Fibroblast of the conjunctiva (primary cell): ENCODE data around the gene RTN4.

Experiments
- DNase-seq: peaks from one replicate; pipeline ENCODE4 v3.0.0-alpha.2; 2010; ENCODE audit warnings: low read depth

RTN4 gene

DNA sequence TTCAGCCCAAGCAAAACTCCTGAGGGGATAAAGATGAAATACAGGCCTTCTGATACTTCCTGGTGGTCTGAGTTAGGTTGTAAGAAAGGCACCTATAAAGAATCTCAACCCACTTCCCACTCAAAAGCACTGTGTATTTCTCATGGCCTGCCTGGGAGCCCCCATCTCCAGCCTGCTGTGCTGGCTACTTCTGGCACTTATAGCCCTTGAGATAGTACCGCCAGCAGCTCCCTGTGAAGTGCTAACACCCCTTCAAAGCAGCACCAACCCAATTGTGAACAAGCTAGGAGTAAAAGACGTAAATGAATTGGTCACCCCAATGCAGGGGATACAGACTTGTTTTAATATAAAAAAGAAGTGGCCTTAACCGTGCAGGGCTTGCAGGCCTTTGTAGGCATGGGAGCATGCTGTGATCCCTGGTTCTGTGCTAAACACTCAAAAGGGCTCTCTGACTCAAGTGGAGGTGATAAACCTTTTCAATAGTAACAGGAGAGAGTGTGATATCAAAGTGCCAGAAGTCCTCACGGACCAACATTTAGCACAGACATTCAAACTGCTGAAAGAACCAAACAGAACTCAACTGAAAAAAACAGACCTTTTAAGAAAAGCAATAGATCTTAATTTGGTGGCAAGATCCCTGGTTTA is 80.8 kb downstream of the RTN4 start:
- no peak for DNase-seq

DNA sequence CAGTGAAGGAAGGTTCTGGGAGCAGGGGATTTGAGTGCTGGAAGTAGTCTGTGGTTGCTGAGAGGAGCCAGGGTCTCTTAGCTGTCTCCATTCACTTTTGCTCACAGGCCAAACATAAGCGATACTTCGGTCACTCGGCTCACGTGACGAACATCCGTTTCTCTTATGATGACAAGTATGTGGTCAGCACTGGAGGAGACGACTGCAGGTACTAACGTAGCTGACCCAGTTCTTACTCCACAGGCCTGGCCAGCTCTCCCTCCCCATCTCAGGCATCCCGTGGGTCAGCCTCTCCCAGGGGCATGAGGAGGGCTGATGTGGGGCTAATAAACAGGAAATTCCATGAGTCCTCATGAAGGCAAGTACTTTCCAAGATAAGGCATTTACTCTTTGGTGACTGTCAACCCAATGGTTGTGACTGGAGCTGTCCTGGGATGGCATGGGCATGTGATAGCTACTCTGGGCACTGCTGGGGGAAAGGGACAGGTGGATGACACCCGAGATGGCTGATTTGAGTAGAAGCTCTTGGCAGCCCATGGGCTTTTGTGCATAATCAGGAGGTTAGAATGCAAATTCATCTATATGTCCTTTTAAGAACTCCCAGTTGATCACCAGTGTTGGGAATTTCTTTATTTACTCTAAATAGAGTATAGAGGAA is 81.6 kb downstream of the RTN4 start:
- DNase-seq: no peak

DNA sequence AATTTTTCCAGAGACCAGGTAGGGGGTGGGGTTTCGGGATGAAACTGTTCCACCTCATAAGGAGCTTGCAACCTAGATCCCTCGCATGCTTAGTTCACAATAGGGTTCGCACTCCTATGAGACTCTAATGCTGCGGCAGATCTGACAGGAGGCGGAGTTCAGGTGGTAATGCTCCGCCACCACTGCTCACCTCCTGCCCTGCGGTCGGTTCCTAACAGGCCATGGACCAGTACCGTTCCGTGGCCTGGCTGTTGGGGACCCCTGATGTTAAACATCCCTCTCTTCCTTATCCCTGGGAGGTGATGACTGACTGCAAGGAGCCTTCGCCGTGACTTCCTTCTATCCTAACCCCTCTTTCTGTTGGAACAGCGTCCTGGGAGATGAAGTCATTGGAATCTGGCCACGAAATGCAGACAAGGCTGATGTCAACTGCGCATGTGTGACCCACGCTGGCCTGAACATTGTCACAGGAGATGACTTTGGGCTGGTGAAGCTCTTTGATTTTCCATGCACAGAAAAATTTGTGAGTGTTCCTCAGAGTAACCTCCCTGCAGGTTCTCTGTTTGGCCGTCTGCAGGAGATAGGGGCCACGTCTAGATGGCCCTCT is 82.4 kb downstream of the RTN4 start:
- DNase-seq: no peak

DNA sequence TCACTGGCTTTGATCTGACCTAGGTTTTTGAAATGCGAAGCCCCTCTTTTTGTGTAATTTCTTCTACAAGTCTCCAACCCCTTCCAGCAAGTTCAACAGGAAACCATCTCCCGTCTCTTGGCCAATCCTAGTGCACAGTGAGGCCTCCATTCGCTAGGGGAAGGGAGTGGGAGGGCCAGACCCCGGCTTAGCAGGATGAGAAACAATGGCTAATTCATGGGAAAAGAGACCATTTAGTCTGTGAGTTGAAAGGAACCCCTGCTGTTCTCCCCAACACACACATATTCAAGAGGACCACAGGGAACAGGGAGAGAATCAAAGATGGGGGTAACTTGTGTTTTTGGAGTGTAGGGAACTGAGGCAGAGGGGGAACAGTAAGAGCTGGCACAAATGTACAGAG is 83.0 kb downstream of the RTN4 start:
- no peak for DNase-seq

DNA sequence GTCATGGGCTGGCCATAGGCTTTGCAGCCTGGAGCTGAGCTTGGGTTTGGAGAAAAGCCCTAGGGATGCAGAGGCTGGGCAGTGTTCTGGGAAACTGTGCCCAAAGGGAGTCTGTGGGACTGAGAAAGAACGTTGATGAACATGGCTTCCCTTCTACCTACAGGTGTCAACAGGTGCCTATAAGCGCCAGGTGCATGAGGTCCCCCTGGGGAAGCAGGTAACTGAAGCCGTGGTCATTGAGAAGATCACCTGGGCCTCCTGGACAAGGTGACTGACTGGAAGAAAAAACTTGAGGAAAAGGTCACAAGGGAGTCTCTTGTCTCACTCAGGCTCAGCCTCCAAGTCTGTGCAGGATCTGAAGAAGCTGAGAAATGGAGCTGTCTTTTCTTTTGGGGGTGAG is 83.4 kb downstream of the RTN4 start:
- no peak for DNase-seq

DNA sequence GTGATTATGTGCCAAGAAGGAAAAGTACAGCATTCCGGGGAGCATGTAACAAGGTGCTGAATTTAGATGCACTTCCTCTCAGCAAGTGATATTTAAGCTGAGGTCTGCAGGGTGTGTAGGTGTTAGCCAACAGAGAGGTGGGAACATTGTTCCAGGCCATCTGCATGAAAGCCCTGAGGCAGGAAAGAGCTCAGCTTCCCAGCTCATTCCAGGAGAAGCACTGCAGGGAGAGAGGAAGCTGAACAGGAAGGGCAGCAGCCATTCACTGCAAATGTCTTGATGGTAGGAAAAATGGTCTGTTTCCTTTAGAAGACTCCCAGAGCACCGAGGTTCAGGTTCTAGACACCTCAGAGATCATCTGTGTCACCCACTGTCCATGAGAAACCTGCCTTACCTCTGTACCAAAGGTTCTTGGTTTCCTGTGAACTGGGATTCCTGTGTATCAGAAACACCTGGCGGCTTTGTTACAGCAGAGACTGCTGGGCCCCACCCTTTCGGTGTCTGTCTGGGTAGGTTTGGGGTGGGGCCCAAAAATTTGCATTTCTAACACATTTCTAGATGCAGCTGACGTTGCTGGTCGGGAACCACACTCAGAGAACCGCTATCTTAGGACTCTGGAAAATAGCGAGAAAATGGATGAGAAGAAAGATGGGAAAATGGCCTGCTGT is 84.0 kb downstream of the RTN4 start:
- no peak for DNase-seq

DNA sequence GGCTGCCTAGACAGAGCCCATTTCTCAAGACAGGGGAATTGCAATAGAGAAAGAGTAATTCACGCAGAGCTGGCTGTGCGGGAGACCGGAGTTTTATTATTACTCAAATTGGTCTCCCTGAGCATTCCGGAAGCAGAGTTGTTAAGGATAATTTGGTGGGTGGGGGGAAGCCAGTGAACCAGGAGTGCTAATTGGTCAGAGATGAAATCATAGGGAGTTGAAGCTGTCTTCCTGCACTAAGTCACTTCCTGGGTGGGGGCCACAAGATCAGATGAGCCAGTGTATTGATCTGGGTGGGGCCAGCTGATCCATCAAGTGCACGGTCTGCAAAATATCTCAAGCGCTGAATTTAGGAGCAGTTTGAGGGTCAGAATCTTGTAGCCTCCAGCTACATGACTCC is 84.8 kb downstream of the RTN4 start:
- no peak for DNase-seq

DNA sequence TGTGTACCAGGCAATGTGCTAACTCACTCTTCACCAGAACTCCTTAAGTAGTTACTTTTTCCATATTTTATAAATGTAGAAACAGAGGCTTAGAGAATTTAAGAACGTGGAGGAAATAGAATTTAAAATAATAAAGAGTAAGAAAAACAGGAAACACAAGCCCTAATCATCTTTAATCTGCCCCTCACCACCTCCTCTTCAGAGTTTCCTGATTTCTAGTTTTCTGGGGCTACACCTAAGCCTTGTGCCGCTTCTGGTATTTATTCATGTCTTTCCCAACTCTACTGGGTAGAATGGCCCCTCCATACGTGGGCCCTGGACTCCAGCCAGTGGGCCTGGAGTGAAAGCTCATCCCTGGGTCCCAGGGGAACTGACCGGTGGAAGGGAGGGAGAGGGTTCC is 85.4 kb downstream of the RTN4 start:
- DNase-seq: no peak

DNA sequence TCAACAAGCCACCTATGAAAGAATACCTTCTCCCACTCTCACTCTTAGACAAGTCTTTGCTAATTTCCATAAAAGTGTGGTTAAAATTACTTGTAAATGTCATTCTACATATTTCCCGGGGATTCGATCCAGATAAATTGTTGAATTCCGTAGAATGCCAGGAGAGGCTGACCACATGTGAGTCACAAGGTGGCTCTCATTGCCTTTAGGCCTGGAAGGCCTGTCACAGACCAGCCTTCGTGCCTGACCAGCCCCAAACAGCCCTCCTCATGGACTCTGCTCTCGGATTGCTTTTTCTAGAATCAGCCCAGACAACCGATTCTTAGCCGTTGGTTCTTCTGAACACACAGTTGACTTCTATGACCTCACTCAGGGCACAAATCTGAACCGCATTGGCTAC is 86.0 kb downstream of the RTN4 start:
- no peak for DNase-seq

DNA sequence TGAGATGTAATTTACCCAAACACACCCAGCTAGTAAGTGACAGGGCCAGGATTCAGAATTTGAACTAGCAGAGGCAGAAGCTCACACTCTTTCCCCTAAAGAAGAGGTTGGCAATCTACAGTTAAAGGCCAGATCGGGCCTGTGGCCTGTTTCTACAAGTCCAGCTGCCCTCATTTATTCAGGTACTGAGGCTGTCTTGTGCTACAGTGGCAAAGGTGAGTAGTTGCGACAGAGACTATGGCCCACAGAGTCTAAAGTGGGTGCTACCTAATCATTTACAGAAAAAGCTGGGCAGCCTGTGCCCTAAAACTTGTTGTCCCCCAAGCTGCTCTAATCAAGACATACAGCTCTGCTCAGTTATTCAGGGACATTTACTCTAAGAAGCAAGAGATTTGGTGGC is 86.8 kb downstream of the RTN4 start:
- DNase-seq: no peak

DNA sequence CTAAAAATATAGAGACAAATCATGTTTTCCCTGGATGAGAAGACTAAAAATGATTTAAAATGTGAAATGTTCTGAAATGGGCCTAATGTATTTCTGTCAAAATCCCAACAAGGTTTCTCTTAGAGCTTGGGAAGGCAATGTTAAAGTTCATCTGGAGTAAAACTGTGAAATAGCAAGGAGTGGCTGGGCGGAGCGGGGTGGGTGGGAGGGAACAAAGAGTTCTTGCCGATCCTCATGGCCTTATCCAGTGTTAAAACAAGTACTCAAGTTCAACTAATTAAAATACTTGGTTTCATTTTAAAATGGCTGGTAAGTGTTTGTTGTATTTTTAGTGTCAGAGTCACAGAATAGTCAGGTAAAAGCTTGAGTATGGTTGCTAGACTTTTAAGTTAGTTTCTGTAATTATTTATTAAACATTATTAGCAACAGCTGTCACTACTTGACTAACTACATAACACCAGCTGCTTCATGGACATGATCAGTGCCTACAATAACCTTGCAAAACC is 87.3 kb downstream of the RTN4 start:
- no peak for DNase-seq

DNA sequence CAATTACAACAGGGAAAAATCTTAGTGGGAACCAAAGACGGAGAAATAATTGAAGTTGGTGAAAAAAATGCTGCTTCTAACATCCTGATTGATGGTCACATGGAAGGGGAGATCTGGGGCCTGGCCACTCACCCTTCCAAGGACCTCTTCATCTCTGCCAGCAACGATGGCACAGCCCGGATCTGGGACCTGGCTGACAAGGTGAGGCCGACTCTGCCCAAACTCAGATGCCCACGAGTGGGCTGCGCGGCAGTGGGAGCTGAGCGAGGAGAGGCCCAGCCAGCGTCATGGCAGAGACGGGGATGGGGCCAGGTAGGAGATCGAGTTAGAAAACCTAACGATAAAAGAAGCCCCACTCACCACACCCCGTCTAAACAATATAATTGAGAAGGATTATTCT is 87.7 kb downstream of the RTN4 start:
- no peak for DNase-seq

DNA sequence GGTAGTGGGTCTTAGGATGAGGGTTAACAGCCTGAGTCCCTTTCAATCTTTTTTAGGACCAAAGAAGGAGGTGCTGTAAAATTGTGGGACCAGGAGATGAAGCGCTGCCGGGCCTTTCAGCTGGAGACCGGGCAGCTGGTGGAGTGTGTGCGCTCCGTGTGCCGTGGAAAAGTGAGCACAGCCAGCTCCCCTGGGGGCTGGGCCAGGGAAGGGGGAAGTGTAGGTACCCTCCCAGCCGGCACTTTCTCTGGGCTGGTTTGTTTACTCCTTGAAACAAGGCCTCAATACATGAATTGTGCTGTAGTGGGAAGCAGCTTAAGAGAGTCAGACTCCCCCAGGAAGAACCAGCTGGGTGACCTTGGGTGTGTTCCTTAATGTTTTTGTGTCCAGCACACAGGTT is 90.1 kb downstream of the RTN4 start:
- no peak for DNase-seq

DNA sequence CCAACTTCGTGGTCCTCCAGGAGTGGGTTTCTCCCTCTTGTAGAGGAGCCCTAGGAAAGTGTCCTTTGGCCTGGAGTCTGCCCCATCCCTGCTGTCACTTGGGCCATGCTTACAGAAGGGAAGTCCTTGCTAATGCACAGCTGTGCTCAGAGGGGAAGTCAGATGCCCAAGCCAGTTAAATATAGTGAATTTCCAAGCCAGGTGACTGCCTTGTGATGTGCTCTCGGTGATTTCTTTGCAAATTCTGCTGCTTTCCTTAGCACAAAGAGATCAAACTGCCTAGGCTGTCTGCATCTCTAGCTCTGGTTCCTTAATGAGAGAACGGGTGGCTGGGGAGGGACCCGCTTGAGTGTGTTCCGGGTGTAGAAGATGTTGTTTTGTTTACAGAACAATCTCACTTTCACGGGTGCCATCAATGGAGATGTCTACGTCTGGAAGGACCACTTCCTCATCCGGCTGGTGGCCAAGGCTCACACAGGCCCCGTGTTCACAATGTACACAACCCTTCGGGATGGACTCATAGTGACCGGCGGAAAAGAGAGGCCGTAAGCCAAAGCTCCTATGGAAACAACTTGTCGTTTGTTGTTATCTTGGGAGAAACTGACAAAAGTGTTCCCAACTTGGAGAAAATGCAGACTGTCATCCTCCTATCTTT is 91.4 kb downstream of the RTN4 start:
- DNase-seq: no peak

DNA sequence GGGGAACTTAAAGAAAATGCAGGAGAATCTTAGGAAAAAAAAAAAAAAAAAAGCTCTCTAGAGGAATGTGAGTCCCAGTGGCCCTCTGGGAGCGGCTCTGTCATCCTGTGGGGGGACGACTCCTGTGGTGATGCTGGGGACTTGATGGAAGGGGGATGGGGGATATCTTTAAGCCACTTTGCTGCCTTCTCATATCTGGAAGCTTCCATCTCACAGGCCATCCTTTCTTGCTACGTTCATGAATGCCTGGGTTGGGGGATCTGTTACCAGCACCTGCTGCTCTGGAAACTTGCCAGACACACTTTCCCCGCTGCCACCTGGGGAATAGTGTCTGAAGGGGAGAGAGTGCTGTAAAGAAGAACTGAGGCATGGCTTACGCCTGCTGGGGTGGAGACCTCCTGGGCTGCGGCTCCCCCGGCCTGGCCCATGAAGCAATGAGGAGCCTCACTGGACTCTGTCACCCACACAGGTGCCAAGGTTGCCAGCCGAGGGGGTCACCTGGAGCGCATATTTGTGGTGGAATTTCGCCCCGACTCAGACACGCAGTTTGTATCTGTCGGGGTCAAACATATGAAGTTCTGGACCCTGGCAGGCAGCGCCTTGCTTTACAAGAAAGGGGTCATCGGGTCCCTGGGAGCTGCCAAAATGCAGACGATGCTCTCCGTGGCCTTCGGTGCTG is 92.8 kb downstream of the RTN4 start:
- DNase-seq: no peak

DNA sequence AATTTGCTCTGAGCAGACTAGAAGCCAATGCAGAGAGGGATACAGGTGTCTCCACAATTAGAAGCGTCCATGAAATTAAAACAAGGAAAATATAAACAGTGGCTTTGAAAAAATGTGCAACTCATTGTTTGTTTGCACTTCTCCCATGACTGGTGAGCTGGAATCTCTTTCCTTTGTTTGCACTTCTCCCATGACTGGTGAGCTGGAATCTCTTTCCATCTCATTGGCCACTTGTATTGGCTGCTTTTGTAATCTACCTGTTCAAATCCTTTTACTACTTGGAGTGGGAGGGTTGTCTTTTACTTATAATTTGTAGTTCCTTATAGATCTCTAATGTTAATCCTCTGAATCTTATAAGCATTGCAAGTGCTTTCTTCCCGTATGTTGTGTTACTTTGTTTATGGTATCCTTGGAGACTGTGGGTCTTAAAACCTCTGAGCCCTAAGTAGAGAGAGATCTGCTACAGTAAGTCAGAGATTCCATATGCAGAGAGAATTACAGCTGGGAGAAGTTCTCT is 94.1 kb downstream of the RTN4 start:
- DNase-seq: no peak

DNA sequence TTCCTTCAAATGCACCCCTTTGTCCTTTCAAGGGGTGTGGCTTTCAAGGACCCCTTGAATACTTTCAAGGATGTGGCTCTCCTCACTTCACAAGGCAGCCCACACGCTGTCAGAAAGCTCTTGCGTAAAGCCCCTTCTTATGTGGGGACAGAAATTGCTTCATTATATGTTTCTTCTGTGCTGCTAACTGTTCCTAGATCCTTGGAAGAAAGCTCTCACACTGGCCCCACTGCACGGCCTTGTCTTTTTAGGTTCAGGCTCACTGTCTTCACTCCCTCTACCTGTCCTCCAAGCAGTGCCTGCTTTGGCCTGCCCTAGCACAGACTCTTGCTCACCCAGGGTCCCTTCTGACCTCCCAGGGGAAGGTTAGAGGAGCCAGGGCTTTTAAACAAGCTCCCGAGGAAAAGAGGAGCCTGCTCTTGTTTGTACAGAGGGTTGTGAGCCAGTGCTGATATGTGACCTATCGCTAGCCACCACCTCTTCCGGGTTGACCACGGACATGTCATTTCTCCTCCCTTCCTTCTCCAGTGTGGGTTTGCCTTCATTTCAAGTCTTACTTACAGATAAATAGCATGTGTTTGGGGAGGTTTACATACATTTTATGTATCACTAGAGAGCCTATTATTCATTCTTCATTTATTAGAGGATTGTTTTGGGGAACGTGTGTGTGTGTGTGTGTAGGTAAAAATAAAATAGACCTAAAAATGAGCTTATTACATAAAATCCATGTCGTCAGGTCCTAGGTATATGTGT is 94.7 kb downstream of the RTN4 start:
- no peak for DNase-seq

DNA sequence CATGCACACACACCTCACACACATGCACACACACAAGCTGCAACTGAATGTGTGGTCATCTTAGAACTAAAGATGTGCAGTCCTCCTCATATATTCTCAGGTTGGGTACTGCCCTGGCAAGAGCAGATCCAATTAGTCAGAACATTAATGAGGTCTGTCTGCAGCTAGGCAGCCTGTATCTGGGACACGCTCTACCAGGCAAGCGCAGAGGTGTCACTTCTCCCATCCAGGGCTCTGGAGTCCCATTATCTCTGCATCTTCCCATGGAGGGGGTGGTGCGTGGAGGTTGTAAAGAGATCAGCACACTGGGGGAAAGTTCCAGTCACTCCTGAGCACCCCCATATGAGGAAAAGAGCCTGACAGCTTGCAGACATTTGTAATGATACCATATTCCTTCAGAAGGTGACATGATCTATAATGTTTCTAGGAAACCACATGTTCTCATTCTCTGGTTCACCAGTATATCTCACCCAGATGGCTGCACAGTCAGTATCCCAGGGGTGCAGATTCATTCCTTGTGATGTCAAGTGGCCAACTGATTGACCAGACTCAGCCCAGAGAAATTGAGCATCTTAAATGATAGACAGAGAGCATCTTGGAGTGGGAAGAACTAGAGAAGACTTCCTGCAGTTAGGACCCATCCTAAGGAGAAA is 95.4 kb downstream of the RTN4 start:
- DNase-seq: no peak

DNA sequence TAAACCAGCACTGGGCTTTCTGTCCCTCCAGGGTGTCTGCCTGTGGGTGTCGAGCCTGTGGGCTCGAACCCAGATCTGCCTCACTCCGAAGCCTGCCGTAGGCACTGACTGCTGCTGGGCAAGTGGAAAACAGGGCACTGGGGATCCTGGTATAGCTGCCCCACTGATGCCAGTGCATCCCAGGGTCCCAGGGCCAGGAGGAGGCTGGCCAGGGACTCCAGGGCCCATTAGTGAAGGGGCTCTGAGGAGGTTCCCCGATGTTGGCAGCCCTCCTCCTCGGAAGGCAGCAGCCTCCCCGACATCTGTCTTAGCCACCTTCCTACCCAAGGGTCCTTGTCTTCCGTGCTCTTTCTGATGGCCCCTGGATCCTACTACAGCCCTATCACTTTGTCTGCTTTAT is 96.1 kb downstream of the RTN4 start:
- no peak for DNase-seq

DNA sequence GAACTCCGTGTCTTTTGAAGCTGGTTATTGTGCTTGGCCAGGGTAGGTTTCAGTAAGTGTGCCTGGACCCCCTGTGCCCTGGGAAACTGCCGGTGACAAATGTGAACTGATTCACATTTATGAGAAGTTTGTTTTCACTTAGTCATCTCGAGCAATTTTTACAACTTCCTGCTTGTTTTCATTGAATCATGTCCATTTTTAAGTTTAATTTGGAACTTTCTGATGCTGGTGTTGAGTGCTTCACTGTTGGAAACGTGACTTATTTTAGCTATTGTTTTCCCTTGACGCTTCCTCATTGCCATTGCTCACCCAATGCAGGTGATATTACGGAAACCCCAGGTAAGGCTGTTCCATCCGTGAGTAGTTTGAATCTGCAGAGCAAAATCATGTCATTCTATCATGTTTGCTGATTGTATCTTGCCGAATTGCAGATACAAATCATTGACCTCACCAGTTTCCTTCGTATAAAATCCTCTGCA is 97.2 kb downstream of the RTN4 start:
- DNase-seq: no peak
